H9 (cell line): ENCODE results near the gene CRAMP1. TPM values are rescaled to one million over a fixed set of nuclear protein-coding genes. Genes with fewer than 3 reads are reported as not detected.

Experiments
- DNase-seq: peaks from one replicate; pipeline ENCODE4 v3.0.0-alpha.2; 2017
- H2AFZ ChIP-seq: one replicate; pipeline ENCODE4 v1.6.1; 2013; ENCODE audit warnings: mild to moderate bottlenecking, low read length, control low read depth, moderate library complexity
- H2AK5ac ChIP-seq: 2 replicates; pipeline ENCODE4 v1.6.1; 2013; ENCODE audit warnings: low read length, control low read depth, mixed read lengths; ENCODE audit not compliant: insufficient read length
- H2BK120ac ChIP-seq: one replicate; pipeline ENCODE4 v1.6.1; 2013; ENCODE audit warnings: low read depth, mild to moderate bottlenecking, low read length, control low read depth, inconsistent platforms; ENCODE audit not compliant: poor library complexity, severe bottlenecking
- H2BK12ac ChIP-seq: 2 replicates; pipeline ENCODE4 v1.6.1; 2013; ENCODE audit warnings: low read length, control low read depth, mixed read lengths, low read depth; ENCODE audit not compliant: insufficient read length
- H2BK15ac ChIP-seq: 2 replicates; pipeline ENCODE4 v1.6.1; 2013; ENCODE audit warnings: low read depth, low read length, control low read depth
- H2BK20ac ChIP-seq: one replicate; pipeline ENCODE4 v1.6.1; 2013; ENCODE audit warnings: low read depth, mild to moderate bottlenecking, low read length, control low read depth, inconsistent platforms; ENCODE audit not compliant: poor library complexity, severe bottlenecking
- H2BK5ac ChIP-seq: 2 replicates; pipeline ENCODE4 v1.6.1; 2013; ENCODE audit warnings: low read length, control low read depth, mixed read lengths; ENCODE audit not compliant: insufficient read length
- H3K14ac ChIP-seq: 2 replicates; pipeline ENCODE4 v1.6.1; 2013; ENCODE audit warnings: low read length, control low read depth; ENCODE audit not compliant: insufficient read depth
- H3K18ac ChIP-seq: 2 replicates; pipeline ENCODE4 v1.6.1; 2013; ENCODE audit warnings: low read depth, mild to moderate bottlenecking, mixed read lengths, low read length, control low read depth; ENCODE audit not compliant: insufficient read length
- H3K23ac ChIP-seq: 2 replicates; pipeline ENCODE4 v1.6.1; 2013; ENCODE audit warnings: low read length, control low read depth, mixed read lengths, low read depth; ENCODE audit not compliant: insufficient read length
- H3K23me2 ChIP-seq: 2 replicates; pipeline ENCODE4 v1.6.1; 2013; ENCODE audit warnings: low read depth, mild to moderate bottlenecking, mixed read lengths, low read length, control low read depth; ENCODE audit not compliant: insufficient read length, poor library complexity, severe bottlenecking
- H3K27ac ChIP-seq: 2 replicates; pipeline ENCODE4 v1.5.1; 2013; ENCODE audit warnings: low read length, control low read depth, mixed read lengths, low read depth; ENCODE audit not compliant: insufficient read length
- H3K27me3 ChIP-seq: 2 replicates; pipeline ENCODE4 v1.6.1; 2013; ENCODE audit warnings: low read length, control low read depth, inconsistent platforms; ENCODE audit not compliant: insufficient read depth
- H3K4ac ChIP-seq: 2 replicates; pipeline ENCODE4 v1.6.1; 2013; ENCODE audit warnings: low read depth, mild to moderate bottlenecking, control low read depth, inconsistent platforms, low read length, moderate library complexity
- H3K4me1 ChIP-seq: 2 replicates; pipeline ENCODE4 v1.6.1; 2013; ENCODE audit warnings: low read length, control low read depth, inconsistent platforms; ENCODE audit not compliant: insufficient read depth
- H3K4me2 ChIP-seq: 2 replicates; pipeline ENCODE4 v1.6.1; 2013; ENCODE audit warnings: low read length, control low read depth, mixed read lengths; ENCODE audit not compliant: insufficient read length, insufficient read depth
- H3K56ac ChIP-seq: 2 replicates; pipeline ENCODE4 v1.6.1; 2013; ENCODE audit warnings: low read depth, mild to moderate bottlenecking, mixed read lengths, low read length, control low read depth; ENCODE audit not compliant: insufficient read length
- H3K79me1 ChIP-seq: 2 replicates; pipeline ENCODE4 v1.6.1; 2013; ENCODE audit warnings: low read depth, mild to moderate bottlenecking, moderate library complexity, low read length, control low read depth, inconsistent platforms; ENCODE audit not compliant: insufficient read depth, poor library complexity, severe bottlenecking
- H3K79me2 ChIP-seq: 2 replicates; pipeline ENCODE4 v1.6.1; 2013; ENCODE audit warnings: low read length, control low read depth, inconsistent platforms; ENCODE audit not compliant: insufficient read depth
- H3K9ac ChIP-seq: 2 replicates; pipeline ENCODE4 v1.6.1; 2013; ENCODE audit warnings: low read length, control low read depth, mixed read lengths; ENCODE audit not compliant: insufficient read length; ENCODE audit errors: extremely low read depth
- H3K9me3 ChIP-seq: one replicate; pipeline ENCODE4 v1.6.1; 2013; ENCODE audit warnings: low read depth, low read length, inconsistent platforms; ENCODE audit not compliant: control insufficient read depth
- H3T11ph ChIP-seq: one replicate; pipeline ENCODE4 v1.6.1; 2013; ENCODE audit warnings: mild to moderate bottlenecking, low read length, control low read depth, inconsistent platforms
- H4K20me1 ChIP-seq: one replicate; pipeline ENCODE4 v1.6.1; 2013; ENCODE audit not compliant: control insufficient read depth, insufficient read length, insufficient read depth
- H4K5ac ChIP-seq: 2 replicates; pipeline ENCODE4 v1.6.1; 2013; ENCODE audit warnings: low read depth, mild to moderate bottlenecking, mixed read lengths, low read length, control low read depth; ENCODE audit not compliant: insufficient read length
- H4K8ac ChIP-seq: replicated peaks from 2 replicates; pipeline ENCODE4 v1.6.1; 2013; ENCODE audit warnings: low read length, control low read depth, mixed read lengths, low read depth; ENCODE audit not compliant: insufficient read length
- H4K91ac ChIP-seq: 2 replicates; pipeline ENCODE4 v1.6.1; 2013; ENCODE audit warnings: low read depth, mild to moderate bottlenecking, moderate library complexity, mixed read lengths, low read length, control low read depth; ENCODE audit not compliant: insufficient read length
- H3K27ac Mint-ChIP-seq, 3 experiments: 2 replicates in 2 of 3; 3 replicates in 1 of 3; pipeline ENCODE4 v1.8.0; 2020 to 2021; ENCODE audit warnings: mixed read lengths in 3 of 3, mild to moderate bottlenecking in 1 of 3, moderate library complexity in 1 of 3
- H3K27me3 Mint-ChIP-seq: 2 replicates; pipeline ENCODE4 v1.8.0; 2021; ENCODE audit warnings: low read depth, mild to moderate bottlenecking, moderate library complexity, mixed read lengths
- H3K36me3 Mint-ChIP-seq, 3 experiments: 2 replicates in 2 of 3; 3 replicates in 1 of 3; pipeline ENCODE4 v1.8.0; 2020 to 2021; ENCODE audit warnings: low read depth in 3 of 3, mixed read lengths in 3 of 3; ENCODE audit not compliant: insufficient read depth in 1 of 3
- H3K4me1 Mint-ChIP-seq, 2 experiments: 2 replicates each; pipeline ENCODE4 v1.8.0; 2020; ENCODE audit warnings: mixed read lengths in 2 of 2
- H3K4me3 Mint-ChIP-seq, 2 experiments: 2 replicates in 1 of 2; 3 replicates in 1 of 2; pipeline ENCODE4 v1.8.0; 2020 to 2021; ENCODE audit warnings: mild to moderate bottlenecking in 2 of 2, mixed read lengths in 2 of 2, moderate library complexity in 1 of 2
- H3K9me3 Mint-ChIP-seq, 2 experiments: 2 replicates in 1 of 2; 3 replicates in 1 of 2; pipeline ENCODE4 v1.8.0; 2020; ENCODE audit warnings: mild to moderate bottlenecking in 2 of 2, mixed read lengths in 2 of 2, moderate library complexity in 1 of 2
- WGBS: extraction: QIAGEN DNeasy Blood & Tissue Kit; methylation state at CpG from one replicate; pipeline ENCODE4 v1.1.7; 2013; ENCODE audit warnings: missing lambda C conversion rate, low lambda C conversion rate, mixed read lengths; ENCODE audit not compliant: insufficient read length; ENCODE audit errors: extremely low coverage; 5-methylcytosine and 5-hydroxymethylcytosine counted together
- total RNA-seq: library from RNA; stranded (reverse); gene quantifications from 2 replicates; pipeline ENCODE4 v1.2.1, GENCODE V29; 2021
- TF ChIP-seq, protein P1 (sequence below): fragments of 200-600 bp; sonication (generic); conservative IDR thresholded peaks from 3 replicates; pipeline ENCODE4 v1.8.0; 2021; ENCODE audit warnings: antibody characterized with exemption, mild to moderate bottlenecking

Gene CRAMP1
- total RNA-seq, 1 experiment from 2014 or later = 46.2 TPM

DNA sequence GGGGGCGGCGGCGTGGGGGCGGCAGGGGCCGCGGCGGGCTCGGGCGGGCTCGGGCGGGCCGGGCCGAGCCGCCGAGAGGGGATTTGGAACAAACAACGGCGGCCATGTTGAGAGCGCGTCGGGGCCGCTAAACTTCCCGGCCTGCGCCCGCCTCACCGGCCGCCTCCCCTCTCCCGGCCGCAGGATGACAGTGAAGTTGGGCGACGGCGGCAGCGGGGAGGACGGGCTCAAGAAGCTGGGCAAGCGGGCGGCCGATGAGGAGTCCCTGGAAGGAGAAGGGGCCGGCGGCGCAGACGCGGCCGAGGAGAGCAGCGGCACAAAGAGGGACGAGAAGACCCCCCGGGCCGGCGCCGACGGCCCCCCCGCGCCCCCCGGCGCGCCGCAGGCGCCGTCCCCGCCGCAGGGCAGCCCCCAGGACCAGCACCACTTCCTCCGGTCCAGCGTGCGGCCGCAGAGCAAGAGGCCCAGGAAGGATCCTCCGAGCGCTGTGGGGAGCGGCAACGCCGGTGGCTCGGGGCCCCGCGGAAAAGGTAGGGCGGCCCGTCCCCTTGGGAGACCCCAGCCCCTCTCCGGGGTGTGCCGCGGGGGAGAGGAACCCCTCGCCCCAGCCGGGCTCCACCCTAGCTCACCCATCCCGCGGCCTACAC is 2.4 kb downstream of the CRAMP1 start:
- H3T11ph ChIP-seq = no peak overlapping the region
- H3K27ac ChIP-seq = no peak overlapping the region
- no peak overlapping the region for H2BK12ac ChIP-seq
- H4K20me1 ChIP-seq = no peaks in the 10 kb centered on the region
- no peak overlapping the region for H4K8ac ChIP-seq
- H2BK120ac ChIP-seq = no peak overlapping the region
- H3K36me3 Mint-ChIP-seq = peaks cover 11 to 34% (median 32%) of the 10 kb centered on the region in 3 experiments
- no peak overlapping the region for H4K91ac ChIP-seq
- no peak overlapping the region for H2BK5ac ChIP-seq
- WGBS = no CpG with 5 or more reads among the region's 80 CpGs
- H3K56ac ChIP-seq = no peak overlapping the region
- H2AK5ac ChIP-seq = no peak overlapping the region
- peak overlapping the region; percentile 71 for H3K9ac ChIP-seq
- H3K9me3 ChIP-seq = no peaks in the 10 kb centered on the region
- H3K18ac ChIP-seq = no peak overlapping the region
- no peak overlapping the region for H3K23ac ChIP-seq
- H3K27ac Mint-ChIP-seq = peak overlapping the region in 2 of 3 experiments; percentile 31 to 88; a peak in 2 of 7 replicates
- H3K14ac ChIP-seq = no peak overlapping the region; the same call in 1 of the 2 replicates
- H2BK15ac ChIP-seq = no peak overlapping the region
- peaks cover 6% of the 10 kb centered on the region; the same call in 1 of the 2 replicates for H3K27me3 ChIP-seq
- H3K4me3 Mint-ChIP-seq = peak overlapping the region; percentile 83
- H3K27me3 Mint-ChIP-seq = peaks cover 17% of the 10 kb centered on the region
- H4K5ac ChIP-seq = no peak overlapping the region
- DNase-seq = no peak
- H3K23me2 ChIP-seq = peaks cover 24% of the 10 kb centered on the region
- peaks cover 12% of the 10 kb centered on the region; the same call in 1 of the 2 replicates for H3K79me2 ChIP-seq
- peaks cover 18 to 25% of the 10 kb centered on the region in 2 experiments for H3K4me1 Mint-ChIP-seq
- H3K4me1 ChIP-seq = no peaks in the 10 kb centered on the region
- H3K9me3 Mint-ChIP-seq = peaks cover 0 to 3% of the 10 kb centered on the region in 2 experiments; a peak in 1 of 5 replicates
- no peak overlapping the region for H2AFZ ChIP-seq
- TF ChIP-seq, protein P1, sequence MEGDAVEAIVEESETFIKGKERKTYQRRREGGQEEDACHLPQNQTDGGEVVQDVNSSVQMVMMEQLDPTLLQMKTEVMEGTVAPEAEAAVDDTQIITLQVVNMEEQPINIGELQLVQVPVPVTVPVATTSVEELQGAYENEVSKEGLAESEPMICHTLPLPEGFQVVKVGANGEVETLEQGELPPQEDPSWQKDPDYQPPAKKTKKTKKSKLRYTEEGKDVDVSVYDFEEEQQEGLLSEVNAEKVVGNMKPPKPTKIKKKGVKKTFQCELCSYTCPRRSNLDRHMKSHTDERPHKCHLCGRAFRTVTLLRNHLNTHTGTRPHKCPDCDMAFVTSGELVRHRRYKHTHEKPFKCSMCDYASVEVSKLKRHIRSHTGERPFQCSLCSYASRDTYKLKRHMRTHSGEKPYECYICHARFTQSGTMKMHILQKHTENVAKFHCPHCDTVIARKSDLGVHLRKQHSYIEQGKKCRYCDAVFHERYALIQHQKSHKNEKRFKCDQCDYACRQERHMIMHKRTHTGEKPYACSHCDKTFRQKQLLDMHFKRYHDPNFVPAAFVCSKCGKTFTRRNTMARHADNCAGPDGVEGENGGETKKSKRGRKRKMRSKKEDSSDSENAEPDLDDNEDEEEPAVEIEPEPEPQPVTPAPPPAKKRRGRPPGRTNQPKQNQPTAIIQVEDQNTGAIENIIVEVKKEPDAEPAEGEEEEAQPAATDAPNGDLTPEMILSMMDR = no peak
- no peak overlapping the region for H3K4ac ChIP-seq
- H3K4me2 ChIP-seq = peak overlapping the region; percentile 37
- H2BK20ac ChIP-seq = no peak overlapping the region
- H3K79me1 ChIP-seq = peaks cover 8% of the 10 kb centered on the region
